ENCODE results near the gene ERGIC1.
"Not testable (repeated sequence)": the region's sequence is repeated elsewhere in the genome, so short reads cannot be mapped to it uniquely, and the experiment has no call there.

Gene ERGIC1, protein sequence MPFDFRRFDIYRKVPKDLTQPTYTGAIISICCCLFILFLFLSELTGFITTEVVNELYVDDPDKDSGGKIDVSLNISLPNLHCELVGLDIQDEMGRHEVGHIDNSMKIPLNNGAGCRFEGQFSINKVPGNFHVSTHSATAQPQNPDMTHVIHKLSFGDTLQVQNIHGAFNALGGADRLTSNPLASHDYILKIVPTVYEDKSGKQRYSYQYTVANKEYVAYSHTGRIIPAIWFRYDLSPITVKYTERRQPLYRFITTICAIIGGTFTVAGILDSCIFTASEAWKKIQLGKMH

GRCh38 chr5:172833686-172834414 lies at the start of gene ERGIC1:
ERGIC1 (plus strand) TSS chr5:172834251; CDS start chr5:172834414, 163 bp downstream.
- no peak for DNase-seq

- DNase-seq: no peak
Observed at GRCh38 chr5:172785429-172786088, 48.5 kb upstream of the ERGIC1 start.

DNA sequence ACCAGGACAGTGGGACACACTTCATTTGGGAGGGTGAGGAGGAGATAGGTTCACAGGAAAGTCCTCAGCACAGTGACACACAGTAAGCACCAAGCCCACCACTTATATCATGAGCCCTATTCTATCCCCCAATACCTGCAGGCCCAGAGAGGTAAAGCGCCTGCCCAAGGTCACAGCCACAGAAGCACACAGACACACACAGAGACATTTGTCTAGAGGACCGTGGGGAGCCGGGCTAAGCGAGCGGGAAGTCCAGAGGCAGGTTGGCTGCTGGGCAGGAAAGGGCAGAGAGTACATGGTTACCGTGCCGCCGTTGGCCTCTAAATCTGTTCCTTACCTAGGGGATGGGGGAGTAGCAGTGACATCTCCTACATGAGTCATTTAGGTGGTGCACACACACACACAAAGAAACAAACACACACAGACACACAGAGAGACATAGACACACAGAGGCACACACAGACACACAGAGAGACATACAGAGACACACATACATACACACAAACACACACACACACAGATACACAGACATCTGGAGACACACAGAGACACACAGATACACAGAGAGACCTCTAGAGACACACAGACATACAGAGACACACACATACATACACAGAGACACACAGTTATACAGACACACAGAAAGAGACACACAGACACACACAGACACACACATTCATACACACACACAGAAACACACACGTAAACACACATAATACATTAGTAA lies 47.2 kb upstream of the ERGIC1 start:
- DNase-seq: no peak

DNA sequence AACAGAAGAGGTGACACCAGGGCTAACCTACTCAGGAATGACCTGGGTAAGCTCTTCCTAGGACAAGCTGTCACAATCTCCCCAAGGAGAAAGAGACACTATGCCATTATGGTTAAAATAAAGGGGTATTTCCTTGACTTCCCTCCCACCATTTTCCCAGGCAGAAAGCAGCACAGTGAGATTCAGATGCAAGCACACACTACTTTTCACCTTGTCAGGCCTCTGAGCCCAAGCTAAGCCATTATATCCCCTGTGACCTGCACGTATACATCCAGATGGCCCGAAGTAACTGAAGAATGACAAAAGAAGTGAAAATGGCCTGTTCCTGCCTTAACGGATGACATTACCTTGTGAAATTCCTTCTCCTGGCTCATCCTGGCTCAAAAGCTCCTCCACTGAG lies 46.5 kb upstream of the ERGIC1 start:
- DNase-seq: not testable (repeated sequence)

DNA sequence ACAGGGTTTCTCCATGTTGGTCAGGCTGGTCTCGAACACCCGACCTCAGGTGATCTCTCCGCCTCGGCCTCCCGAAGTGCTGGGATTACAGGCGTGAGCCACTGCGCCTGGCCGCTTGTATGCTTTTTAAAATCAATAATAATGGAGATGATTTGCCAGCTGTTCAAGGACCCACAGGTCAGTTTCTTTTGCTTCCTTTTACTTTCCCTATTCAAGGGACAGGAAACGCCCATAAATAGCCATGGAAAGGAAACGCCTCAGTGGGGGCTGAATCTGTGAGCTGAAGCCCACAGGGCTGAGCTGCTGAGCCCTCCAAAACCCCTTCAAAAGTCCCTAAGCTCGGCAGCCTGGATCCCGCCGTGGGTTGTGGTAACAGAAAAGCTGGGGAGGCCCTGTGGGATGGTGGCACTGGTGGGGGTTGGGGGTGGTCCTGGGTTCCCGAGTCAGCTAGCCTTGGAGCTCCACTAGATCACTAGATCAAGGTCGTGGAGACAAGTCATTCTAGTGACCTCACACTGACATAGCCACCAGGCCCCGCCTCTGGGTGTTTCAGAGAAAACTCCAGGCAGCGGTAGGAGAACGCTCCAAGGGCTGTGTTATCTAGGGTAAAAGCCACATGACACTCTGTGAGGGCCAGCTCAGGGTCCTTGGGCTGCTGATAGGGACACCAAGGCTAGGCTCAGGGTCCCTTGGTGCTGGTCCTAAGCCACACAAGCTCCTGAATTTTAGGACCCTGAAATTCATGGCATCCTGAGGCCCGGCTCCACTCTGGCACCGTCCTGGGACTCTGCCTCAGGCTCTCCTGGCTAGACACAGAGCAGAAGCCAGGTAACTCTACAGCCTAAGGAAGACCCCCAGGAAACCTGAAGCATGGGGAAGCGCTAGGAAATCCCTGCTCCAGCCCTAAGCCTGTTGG lies 45.0 kb upstream of the ERGIC1 start:
- DNase-seq: no peak

DNA sequence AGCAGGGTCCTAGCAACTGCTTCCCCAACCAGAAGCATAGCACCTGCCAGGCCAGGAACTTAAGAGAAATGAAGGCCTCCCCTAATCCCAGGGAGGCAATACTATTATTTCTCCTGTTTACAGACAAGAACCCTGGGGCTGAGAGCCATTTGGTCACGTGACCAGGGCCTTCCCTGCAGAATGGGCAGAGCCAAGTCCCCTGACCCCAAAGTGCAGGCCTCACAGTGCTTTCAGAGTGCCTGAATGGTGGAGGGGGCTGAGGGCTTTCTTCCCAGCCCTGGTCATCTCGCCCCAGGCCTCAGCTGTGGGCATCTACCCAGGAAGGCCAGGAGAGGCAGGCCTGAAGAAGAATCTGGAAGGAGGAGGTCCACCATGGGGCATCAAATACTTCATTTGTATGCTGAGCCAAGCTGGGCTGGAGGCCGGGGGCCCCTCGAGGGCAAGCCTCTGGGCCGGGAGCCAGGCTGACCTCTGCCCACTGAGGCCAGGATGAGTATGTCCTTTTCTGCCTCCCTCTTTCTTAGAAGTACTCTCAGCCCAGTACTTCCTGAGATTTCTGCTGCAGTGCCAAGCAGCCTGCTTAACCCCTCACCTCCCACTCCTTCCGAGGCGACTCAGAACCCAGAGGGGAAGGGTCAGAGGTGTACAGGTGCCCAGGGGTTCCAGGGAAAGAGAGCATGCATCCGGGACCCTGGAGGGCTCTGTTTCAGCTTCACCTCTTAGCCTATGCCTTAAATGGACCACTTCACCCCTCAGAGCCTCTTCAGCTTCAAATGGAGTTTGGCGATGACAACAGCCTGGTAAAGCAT lies 44.2 kb upstream of the ERGIC1 start:
- no peak for DNase-seq

DNA sequence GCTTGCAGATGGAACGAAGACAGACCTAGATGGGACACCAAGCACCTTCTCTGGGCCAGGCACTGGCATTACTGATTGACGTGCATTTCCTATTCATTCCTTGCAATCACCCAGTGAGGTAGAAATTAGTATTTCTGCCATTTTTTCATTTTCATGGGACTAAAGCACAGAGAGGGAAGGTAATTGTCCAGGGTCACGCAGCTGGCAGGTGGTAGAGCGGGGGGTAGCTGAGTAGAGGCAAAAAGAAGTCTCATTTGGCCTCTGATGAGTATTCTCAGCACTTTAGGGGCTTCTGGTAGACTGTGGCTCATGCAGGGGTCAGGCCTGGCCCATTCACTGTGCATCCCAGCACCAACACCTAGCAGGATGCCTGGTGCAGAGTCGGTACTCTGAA lies 43.6 kb upstream of the ERGIC1 start:
- DNase-seq: no peak

DNA sequence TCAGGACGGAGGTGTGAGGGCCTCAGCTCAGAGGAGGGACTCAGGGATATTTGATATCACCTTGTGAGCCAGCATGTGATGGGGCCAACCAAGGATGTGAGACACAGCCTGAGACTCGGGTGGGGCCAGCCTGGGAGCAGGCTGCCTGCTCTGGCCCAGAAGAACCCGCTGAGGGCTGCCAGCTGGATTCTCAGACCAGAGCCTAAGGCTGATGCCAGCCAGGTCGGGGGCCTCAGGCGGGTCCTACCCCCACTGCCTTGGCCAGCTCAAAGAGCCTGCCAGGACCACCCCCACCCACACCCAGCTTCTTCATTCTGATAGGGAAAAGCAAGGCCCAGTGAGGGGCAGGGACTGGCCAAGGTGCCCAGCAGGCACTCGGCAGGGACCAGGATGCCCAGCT lies 42.8 kb upstream of the ERGIC1 start:
- no peak for DNase-seq

DNA sequence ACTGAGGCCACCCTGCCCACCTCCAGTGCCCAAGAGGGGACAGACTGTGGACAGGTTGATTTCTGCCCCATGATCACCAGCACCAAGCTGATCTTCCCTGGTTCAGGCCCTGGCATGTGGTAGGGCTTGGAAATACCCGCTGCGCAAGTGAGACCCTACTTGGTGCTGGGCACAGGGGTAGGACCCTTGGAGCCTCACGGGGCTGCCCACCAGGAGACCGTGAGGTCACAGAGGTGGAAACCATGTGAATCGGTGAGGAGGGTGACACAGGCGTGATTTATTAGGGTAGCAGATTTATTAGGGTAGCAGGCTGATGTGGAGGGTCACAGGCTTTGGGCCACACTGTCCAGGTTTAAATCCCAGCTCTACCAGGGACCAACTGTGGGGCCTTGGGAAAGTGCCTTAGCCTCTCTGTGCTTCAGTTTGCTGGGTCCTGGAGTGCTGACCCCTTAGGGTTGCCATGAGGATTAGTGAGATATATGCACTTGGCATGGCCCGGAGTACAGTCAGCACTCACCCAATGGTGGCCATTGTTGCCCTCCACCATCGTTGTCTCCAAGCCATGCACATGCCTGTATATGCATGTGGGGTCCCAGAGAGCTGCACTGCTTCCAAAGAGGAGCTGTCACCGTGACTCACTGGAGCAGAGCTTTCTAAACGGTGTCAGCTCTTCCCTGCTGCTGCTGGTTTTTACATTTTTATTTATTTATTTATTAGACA lies 42.2 kb upstream of the ERGIC1 start:
- no peak for DNase-seq

DNA sequence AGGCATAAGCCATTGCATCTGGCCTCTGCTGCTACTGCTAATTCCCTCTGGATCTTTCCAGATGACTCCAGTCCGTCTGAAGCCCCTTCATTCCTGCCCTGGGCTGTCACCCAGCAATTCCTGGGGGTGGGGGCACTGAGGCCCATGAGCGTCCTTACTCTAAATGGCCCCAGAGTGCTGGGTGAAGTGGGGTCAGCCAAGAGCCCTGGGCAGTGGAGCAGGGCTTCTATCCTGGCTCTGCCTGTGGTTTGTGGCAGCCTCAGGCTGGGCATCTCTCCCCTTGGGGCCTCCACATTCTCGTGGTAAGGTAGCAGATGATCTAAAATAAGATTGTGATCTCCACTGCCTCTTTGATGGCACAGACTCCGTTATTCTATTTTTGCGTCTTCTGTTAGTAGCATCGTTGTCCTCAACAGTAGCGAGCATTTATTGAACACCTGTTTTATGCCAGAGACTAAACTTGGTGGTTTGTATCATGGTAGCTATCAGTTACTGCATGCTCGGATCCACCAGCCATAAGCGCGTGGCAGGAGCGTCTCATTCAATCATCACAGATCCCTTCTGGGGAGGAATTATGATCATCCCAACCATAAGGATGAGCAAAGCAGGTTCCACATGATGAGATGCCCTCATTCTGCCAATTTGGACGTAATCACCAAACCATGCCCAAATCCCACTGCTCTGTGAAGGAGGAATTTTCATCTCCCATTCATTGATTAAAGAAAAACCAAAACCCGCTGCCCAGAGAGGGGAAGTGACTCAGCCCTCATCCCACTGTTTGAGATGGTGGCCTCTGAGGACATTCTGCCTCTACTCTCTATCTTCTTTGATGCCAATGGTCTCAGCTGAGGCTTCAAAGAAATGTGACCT lies 41.1 kb upstream of the ERGIC1 start:
- no peak for DNase-seq

- DNase-seq: no peak
Observed at GRCh38 chr5:172793577-172794488, 40.2 kb upstream of the ERGIC1 start.

- no peak for DNase-seq
Observed at GRCh38 chr5:172795318-172795977, 38.6 kb upstream of the ERGIC1 start.

DNA sequence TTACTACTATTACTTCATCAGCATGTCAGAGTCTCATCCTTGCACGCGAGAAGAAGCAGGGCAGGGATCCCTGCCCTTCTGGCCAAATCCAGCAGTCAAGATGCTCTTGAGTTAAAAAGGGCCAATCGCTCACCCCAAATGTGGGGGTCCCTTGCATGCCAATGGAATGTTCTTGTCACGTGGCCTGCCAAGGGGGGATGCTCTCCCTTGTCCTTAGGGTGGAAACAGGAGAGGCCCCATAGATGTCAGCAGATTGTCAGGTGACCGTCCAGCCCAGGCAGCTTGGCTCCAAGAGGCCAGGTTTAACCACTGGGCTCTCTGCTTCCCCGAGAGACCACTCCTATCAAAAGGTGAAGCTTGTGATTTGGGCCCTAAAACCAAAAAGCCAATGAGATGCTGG lies 37.7 kb upstream of the ERGIC1 start:
- no peak for DNase-seq

DNA sequence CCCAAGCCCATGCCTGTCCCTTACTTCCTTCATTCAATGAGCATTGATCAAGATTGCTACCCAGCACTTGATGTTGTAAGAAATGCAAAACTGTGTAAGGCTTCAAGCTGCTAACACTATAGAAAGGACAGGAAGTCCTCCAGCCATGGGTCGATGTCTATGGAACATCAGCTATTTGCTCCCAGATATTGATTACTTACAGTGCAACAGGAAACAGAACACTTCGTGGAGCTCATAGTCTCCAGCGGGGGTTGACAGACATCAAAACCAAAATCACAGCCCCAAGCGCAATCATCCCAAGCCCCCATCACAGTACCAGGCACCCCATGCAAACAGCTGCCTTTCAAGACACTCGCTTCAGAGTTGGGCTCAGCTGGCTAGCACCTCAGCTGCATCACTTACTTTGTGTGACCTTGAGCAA lies 36.3 kb upstream of the ERGIC1 start:
- no peak for DNase-seq

- no peak for DNase-seq
Observed at GRCh38 chr5:172798422-172799215, 35.4 kb upstream of the ERGIC1 start.

- no peak for DNase-seq
Observed at GRCh38 chr5:172799416-172799815, 34.6 kb upstream of the ERGIC1 start.

DNA sequence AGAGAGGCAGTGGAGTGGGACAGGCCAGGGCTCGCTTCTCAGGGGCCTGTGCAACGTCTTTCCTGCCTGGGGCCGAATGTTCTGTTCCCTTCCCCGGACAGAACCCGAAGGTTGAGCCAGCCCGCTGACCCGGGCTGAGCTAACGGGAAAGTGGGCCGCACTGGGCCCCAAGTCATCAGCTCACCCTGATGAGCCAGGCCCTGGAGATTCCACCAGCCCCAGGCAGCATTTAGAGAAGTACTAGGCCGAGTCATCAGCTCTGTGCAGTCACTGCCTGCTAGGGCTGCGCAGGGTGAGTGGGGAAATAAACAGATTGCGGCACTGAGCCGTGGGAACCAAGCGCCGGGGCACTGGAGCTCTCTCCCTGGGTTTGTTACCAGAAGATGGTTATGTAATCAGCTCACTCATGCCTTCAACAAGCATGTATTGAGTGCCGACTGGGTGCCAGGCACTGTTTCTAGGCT lies 33.9 kb upstream of the ERGIC1 start:
- DNase-seq: no peak

Data from cerebellar nuclear complex (tissue), 1 donor.